Liver (tissue), 9 donors: ENCODE results near the gene CIAPIN1. TPM values are rescaled to one million over a fixed set of nuclear protein-coding genes. Genes with fewer than 3 reads are reported as not detected.

Experiments
- DNase-seq: peaks from one replicate; pipeline ENCODE4 v3.0.0-alpha.2; 2017; ENCODE audit warnings: low spot score
- H3K27ac ChIP-seq, 2 donors: one replicate each; pipeline ENCODE4 v1.7.0; 2013; ENCODE audit warnings: inconsistent platforms in 2 of 2, low read length in 2 of 2, control low read depth in 1 of 2, low read depth in 1 of 2, mild to moderate bottlenecking in 1 of 2
- H3K27me3 ChIP-seq, 4 donors: one replicate each; pipeline versions ENCODE4 v1.6.1 to v1.7.0; 2013; ENCODE audit warnings: low read length in 3 of 4, inconsistent platforms in 1 of 4, mild to moderate bottlenecking in 1 of 4, moderate library complexity in 1 of 4; ENCODE audit not compliant: control insufficient read depth in 4 of 4, insufficient read depth in 4 of 4
- H3K36me3 ChIP-seq, 4 donors: one replicate each; pipeline versions ENCODE4 v1.6.1 to v1.7.0; 2013; ENCODE audit warnings: low read length in 3 of 4, mild to moderate bottlenecking in 3 of 4, low read depth in 1 of 4, moderate library complexity in 1 of 4; ENCODE audit not compliant: control insufficient read depth in 4 of 4, insufficient read depth in 3 of 4
- H3K4me1 ChIP-seq, 4 donors: one replicate each; pipeline versions ENCODE4 v1.6.1 to v1.7.0; 2013; ENCODE audit warnings: low read length in 3 of 4, mild to moderate bottlenecking in 3 of 4, moderate library complexity in 1 of 4; ENCODE audit not compliant: control insufficient read depth in 4 of 4, insufficient read depth in 4 of 4
- H3K4me3 ChIP-seq, 3 donors: one replicate each; pipeline versions ENCODE4 v1.6.1 to v1.7.0; 2013; ENCODE audit warnings: low read length in 3 of 3, control low read depth in 1 of 3, low read depth in 1 of 3, mild to moderate bottlenecking in 1 of 3
- H3K9ac ChIP-seq, 2 donors: one replicate each; pipeline ENCODE4 v1.7.0; 2013; ENCODE audit warnings: low read length in 2 of 2, mild to moderate bottlenecking in 2 of 2, moderate library complexity in 2 of 2, control low read depth in 1 of 2, low read depth in 1 of 2
- H3K9me3 ChIP-seq, 4 donors: one replicate each; pipeline versions ENCODE4 v1.6.1 to v1.7.0; 2013; ENCODE audit warnings: low read length in 3 of 4; ENCODE audit not compliant: control insufficient read depth in 4 of 4
- CTCF ChIP-seq: fragments of 150-350 bp; IDR thresholded peaks from 2 replicates; pipeline ENCODE4 v1.5.1; 2017; ENCODE audit warnings: improper control_type of control experiment, low read depth, low read length; ENCODE audit not compliant: missing input control
- EGR1 ChIP-seq, 2 donors: IDR thresholded peaks; 2 replicates each; pipeline ENCODE4 v1.6.1; 2016 to 2018; ENCODE audit warnings: antibody characterized with exemption in 2 of 2, low read depth in 2 of 2
- FOXA1 ChIP-seq: IDR thresholded peaks from 2 replicates; pipeline ENCODE4 v1.6.1; 2016; ENCODE audit warnings: antibody characterized with exemption
- FOXA2 ChIP-seq: IDR thresholded peaks from 2 replicates; pipeline ENCODE4 v1.6.1; 2016; ENCODE audit warnings: antibody characterized with exemption
- GABPA ChIP-seq, 2 donors: IDR thresholded peaks in 1 of 2; conservative IDR thresholded peaks in 1 of 2; 2 replicates each; pipeline ENCODE4 v1.6.1; 2016; ENCODE audit warnings: antibody characterized with exemption in 2 of 2, mild to moderate bottlenecking in 1 of 2, moderate library complexity in 1 of 2
- HNF4A ChIP-seq, 2 donors: conservative IDR thresholded peaks; 2 replicates each; pipeline ENCODE4 v1.6.1; 2016; ENCODE audit warnings: antibody characterized with exemption in 2 of 2, mild to moderate bottlenecking in 2 of 2
- HNF4G ChIP-seq: IDR thresholded peaks from 2 replicates; pipeline ENCODE4 v1.6.1; 2016; ENCODE audit warnings: antibody characterized with exemption
- JUND ChIP-seq, 2 donors: IDR thresholded peaks; 2 replicates each; pipeline ENCODE4 v1.6.1; 2016; ENCODE audit warnings: antibody characterized with exemption in 2 of 2
- MAX ChIP-seq: IDR thresholded peaks from 2 replicates; pipeline ENCODE4 v1.6.1; 2016; ENCODE audit warnings: antibody characterized with exemption
- NR2F2 ChIP-seq: IDR thresholded peaks from 2 replicates; pipeline ENCODE4 v1.6.1; 2016; ENCODE audit warnings: antibody characterized with exemption
- RAD21 ChIP-seq, 2 donors: IDR thresholded peaks; 2 replicates each; pipeline ENCODE4 v1.6.1; 2016; ENCODE audit warnings: antibody characterized with exemption in 2 of 2, mild to moderate bottlenecking in 2 of 2
- REST ChIP-seq: IDR thresholded peaks from 2 replicates; pipeline ENCODE4 v1.6.1; 2016; ENCODE audit warnings: antibody characterized with exemption, mild to moderate bottlenecking
- RXRA ChIP-seq, 2 donors: IDR thresholded peaks; 2 replicates each; pipeline ENCODE4 v1.6.1; 2017 to 2018; ENCODE audit warnings: antibody characterized with exemption in 2 of 2, mild to moderate bottlenecking in 1 of 2
- SP1 ChIP-seq: IDR thresholded peaks from 2 replicates; pipeline ENCODE4 v1.6.1; 2018; ENCODE audit warnings: antibody characterized with exemption, mild to moderate bottlenecking
- TAF1 ChIP-seq: conservative IDR thresholded peaks from 2 replicates; pipeline ENCODE4 v1.6.1; 2016; ENCODE audit warnings: antibody characterized with exemption, mild to moderate bottlenecking
- YY1 ChIP-seq: IDR thresholded peaks from 2 replicates; pipeline ENCODE4 v1.6.1; 2016; ENCODE audit warnings: antibody characterized with exemption, mild to moderate bottlenecking
- ZBTB33 ChIP-seq: IDR thresholded peaks from 2 replicates; pipeline ENCODE4 v1.6.1; 2016; ENCODE audit warnings: antibody characterized with exemption
- WGBS: extraction: QIAGEN DNeasy Blood & Tissue Kit; methylation state at CpG from one replicate; pipeline ENCODE4 v1.1.7; 2013; 5-methylcytosine and 5-hydroxymethylcytosine counted together
- polyA plus RNA-seq, 2 donors: library from polyadenylated mRNA; stranded (reverse) in 1 of 2; unstranded in 1 of 2; fragments of 200-250 nt in 1 of 2; fragments of >200 nt in 1 of 2; fragmentation: Nextera tagmentation in 1 of 2; extraction: Ambion mirVana in 1 of 2; gene quantifications; one replicate each; pipeline versions ENCODE4 v1.2.1 to v1.2.3, GENCODE V29; 2013 to 2015
- total RNA-seq, 2 donors: library from RNA; depleted of rRNA; stranded (reverse); fragments of >200 nt; gene quantifications; one replicate each; pipeline ENCODE4 v1.2.3, GENCODE V29; 2014
- TF ChIP-seq, protein P1 (sequence below): IDR thresholded peaks from 2 replicates; pipeline ENCODE4 v1.6.1; 2016; ENCODE audit warnings: antibody characterized with exemption
- donor health status: healthy.
- donor health status: healthy.
- donor health status: healthy.
- donor health status: healthy.
- donor health status: healthy.

The CIAPIN1 gene
- total and polyA plus RNA-seq, 4 donors = 19.5 to 32.7 (median 23.4) TPM

DNA sequence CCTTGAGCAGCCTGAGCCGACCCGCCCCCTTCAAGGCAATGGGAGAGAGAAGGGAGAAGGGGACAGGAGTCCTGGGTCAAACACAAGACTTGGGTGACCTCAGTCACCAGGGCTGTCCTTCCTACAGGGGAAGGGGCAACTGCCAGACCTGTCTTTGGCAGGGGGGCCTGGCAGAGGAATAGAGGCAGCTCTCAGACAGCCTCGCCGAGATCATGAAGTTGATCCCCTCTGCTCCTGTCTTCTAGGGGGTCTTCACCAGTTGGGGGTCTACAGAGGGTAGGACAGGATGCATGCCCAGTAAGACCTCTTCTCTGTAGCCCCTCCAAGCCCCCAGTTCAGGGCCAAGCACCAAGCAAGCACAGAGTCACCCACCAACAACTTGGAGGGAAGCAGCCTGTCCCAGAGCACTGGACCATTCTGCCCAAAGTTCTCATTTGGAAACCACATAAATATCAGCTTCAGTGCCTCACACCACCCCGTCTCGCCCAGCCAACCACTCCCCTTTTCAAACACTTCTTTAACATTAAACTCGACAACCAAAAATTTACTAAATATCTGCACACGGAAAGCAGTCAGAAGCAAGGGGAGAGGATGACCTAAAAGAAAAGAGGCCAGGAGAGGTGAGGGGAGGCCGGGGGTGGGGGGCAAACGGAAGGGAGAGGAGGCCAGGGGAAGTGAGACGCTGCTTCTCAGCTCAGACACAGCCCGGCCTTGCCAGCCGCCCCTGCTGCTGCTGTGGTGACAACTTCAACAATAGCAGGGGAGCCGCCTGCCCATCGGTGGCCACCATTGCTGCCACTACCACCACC lies 31.4 kb upstream of the CIAPIN1 start:
- H3K27ac ChIP-seq = no peak overlapping the region
- peak overlapping the region in 1 of 3 donors; percentile 24 for H3K4me3 ChIP-seq
- H3K9me3 ChIP-seq = no peaks in the 10 kb centered on the region
- peaks cover 0 to 12% (median 5%) of the 10 kb centered on the region in 4 donors for H3K36me3 ChIP-seq
- H3K9ac ChIP-seq = no peak overlapping the region
- 68% methylated on average over 15 of the region's 15 CpGs for WGBS
- TF ChIP-seq GABPA (IDR thresholded peaks at IDR 0.05 in 1 of 2, conservative IDR thresholded peaks at IDR 0.05 in 1 of 2) (no peak), SP1 (no peak), FOXA1 (no peak), ZBTB33 (no peak), HNF4G (no peak), REST (no peak), RAD21 (IDR thresholded peaks at IDR 0.05) (no peak), JUND (IDR thresholded peaks at IDR 0.05) (no peak), YY1 (no peak), CTCF (no peak), MAX (no peak), TAF1 (no peak), HNF4A (conservative IDR thresholded peaks at IDR 0.05) (no peak), NR2F2 (no peak), FOXA2 (no peak), RXRA (IDR thresholded peaks at IDR 0.05) (no peak), EGR1 (IDR thresholded peaks at IDR 0.05; ENCODE audit: low read depth in 2 of 2) (no peak)
- TF ChIP-seq, protein P1, sequence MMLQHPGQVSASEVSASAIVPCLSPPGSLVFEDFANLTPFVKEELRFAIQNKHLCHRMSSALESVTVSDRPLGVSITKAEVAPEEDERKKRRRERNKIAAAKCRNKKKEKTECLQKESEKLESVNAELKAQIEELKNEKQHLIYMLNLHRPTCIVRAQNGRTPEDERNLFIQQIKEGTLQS = no peak
- DNase-seq = no peak
- peaks cover 22 to 50% (median 34%) of the 10 kb centered on the region in 4 donors for H3K4me1 ChIP-seq
- no peaks in the 10 kb centered on the region for H3K27me3 ChIP-seq
